ENCODE data around the gene TMUB1.

Gene TMUB1

DNA sequence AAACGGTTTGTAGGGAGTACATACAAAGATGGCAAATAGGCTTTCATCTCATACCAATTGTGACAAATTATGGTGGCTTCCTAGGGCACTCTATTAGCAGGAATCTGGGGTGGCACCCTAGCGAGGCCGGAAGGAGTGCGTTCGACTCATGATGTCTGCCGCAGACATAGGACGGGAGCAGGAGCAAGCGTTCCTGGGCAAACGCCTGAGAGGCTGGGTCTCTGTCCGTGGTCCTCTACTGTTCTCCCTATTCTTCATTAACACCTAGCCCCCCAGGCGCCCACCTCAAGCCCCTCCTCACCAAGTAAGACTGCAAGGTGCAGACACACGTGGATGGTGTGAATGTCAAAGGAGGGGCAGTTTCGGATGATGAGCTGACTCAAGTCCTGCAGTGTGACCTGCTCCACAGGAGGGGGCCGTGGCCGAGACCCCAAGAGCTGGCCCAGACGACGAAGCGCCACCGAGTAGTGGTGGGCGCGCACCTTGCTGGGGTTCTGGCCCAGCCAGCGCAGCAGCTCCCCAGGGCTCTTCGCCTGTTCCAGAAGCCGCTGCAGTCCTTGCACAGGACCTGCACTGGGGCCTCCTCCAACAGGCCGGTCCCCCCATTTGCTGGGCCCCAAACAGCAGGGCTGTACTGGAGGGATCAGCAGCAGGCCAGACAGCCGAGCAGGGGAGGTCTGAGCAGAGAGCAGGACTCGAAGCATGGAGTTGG, 3.9 kb downstream of the TMUB1 start:
- DNase-seq, result no peak
- peak overlapping the region; percentile 71 for H3K4me2 ChIP-seq (ENCODE audit: low read depth, low read length)
- no peak overlapping the region for H3K27ac ChIP-seq (ENCODE audit: low read length)
- no peaks in the 10 kb centered on the region for H3K27me3 ChIP-seq (replicated peaks; ENCODE audit: insufficient read depth, low read length)
- H3K4me3 ChIP-seq (ENCODE audit: low read length), result peak overlapping the region; percentile 84
- TF ChIP-seq, protein P1, sequence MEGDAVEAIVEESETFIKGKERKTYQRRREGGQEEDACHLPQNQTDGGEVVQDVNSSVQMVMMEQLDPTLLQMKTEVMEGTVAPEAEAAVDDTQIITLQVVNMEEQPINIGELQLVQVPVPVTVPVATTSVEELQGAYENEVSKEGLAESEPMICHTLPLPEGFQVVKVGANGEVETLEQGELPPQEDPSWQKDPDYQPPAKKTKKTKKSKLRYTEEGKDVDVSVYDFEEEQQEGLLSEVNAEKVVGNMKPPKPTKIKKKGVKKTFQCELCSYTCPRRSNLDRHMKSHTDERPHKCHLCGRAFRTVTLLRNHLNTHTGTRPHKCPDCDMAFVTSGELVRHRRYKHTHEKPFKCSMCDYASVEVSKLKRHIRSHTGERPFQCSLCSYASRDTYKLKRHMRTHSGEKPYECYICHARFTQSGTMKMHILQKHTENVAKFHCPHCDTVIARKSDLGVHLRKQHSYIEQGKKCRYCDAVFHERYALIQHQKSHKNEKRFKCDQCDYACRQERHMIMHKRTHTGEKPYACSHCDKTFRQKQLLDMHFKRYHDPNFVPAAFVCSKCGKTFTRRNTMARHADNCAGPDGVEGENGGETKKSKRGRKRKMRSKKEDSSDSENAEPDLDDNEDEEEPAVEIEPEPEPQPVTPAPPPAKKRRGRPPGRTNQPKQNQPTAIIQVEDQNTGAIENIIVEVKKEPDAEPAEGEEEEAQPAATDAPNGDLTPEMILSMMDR (IDR thresholded peaks at IDR 0.05; ENCODE audit: low read length), result no peak
- no peak for TF ChIP-seq EZH2phosphoT487 (IDR thresholded peaks at IDR 0.05; ENCODE audit: low read length)
- no peak for TF ChIP-seq EZH2 (optimal IDR thresholded peaks at IDR 0.05; ENCODE audit: low read depth, low read length)
- H3K4me1 ChIP-seq (ENCODE audit: low read length), result peaks cover 19% of the 10 kb centered on the region
- H3F3A ChIP-seq (ENCODE audit: insufficient read depth, low read length), result peaks cover 15% of the 10 kb centered on the region; the same call in 1 of the 2 replicates
- peaks cover 52% of the 10 kb centered on the region for H3K79me2 ChIP-seq (ENCODE audit: low read length)
- H3K9ac ChIP-seq (ENCODE audit: low read length), result peak overlapping the region; percentile 92
- no peak overlapping the region for H2AFZ ChIP-seq (ENCODE audit: low read length)
- no peaks in the 10 kb centered on the region for H4K20me1 ChIP-seq (ENCODE audit: insufficient read depth, low read length)
- no peaks in the 10 kb centered on the region for H3K9me2 ChIP-seq (replicated peaks; ENCODE audit: insufficient read depth, low read length)
- no peaks in the 10 kb centered on the region for H3K9me3 ChIP-seq (replicated peaks; ENCODE audit: insufficient read depth, low read length)
- H3K36me3 ChIP-seq (replicated peaks; ENCODE audit: insufficient read depth, low read length), result peaks cover 3% of the 10 kb centered on the region; the same call in 1 of the 2 replicates

DNA sequence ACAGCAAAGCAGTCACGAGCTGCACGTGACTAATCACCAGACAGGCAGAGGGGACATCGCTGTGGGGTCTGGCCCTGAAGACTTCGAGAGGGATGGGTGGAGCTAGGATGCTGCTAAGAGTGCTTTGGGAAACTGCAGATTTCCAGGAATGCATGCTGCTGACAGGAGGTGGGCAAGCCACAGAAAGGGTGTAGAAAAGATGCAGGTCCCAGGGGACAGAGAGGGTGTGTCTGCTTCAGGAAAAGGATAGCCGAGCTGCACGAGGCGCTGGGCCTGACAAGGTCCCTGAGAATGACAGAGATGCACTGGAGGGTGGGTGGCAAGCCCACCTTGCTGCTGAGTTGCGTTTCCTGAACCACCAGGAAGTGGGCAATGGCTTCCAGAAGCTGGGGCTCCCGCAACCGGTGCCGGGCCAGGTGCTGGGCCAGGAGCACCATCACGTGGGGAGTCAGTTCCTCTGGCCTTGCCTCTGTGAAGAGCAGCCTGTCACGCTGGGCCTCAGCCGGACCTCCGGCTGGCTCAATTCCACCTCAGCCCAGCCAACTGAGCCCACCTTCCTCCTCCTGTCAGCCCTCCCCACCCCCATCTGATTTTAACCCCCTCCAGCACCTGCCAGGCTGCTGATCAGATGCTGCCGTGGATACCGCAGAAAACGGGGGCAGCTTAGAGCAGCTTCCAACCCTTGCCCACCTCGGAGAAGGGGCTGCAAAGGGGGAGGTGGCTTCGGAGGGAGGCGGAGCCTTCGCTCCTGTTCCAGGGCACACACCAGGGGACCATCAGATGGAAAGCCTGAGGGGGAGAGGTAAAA, 4.9 kb downstream of the TMUB1 start:
- Histone ChIP-seq H3K4me3 (ENCODE audit: low read length) (no peak overlapping the region), H3K79me2 (ENCODE audit: low read length) (peaks cover 52% of the 10 kb centered on the region), H3K27ac (ENCODE audit: low read length) (no peak overlapping the region), H3K9ac (ENCODE audit: low read length) (no peak overlapping the region), H4K20me1 (ENCODE audit: insufficient read depth, low read length) (no peaks in the 10 kb centered on the region), H3K27me3 (replicated peaks; ENCODE audit: insufficient read depth, low read length) (no peaks in the 10 kb centered on the region), H3K9me3 (replicated peaks; ENCODE audit: insufficient read depth, low read length) (no peaks in the 10 kb centered on the region), H3K4me2 (ENCODE audit: low read depth, low read length) (no peak overlapping the region), H2AFZ (ENCODE audit: low read length) (no peak overlapping the region), H3K4me1 (ENCODE audit: low read length) (peaks cover 13% of the 10 kb centered on the region), H3K9me2 (replicated peaks; ENCODE audit: insufficient read depth, low read length) (no peaks in the 10 kb centered on the region), H3F3A (ENCODE audit: insufficient read depth, low read length) (peaks cover 15% of the 10 kb centered on the region; the same call in 1 of the 2 replicates), H3K36me3 (replicated peaks; ENCODE audit: insufficient read depth, low read length) (peaks cover 3% of the 10 kb centered on the region; the same call in 1 of the 2 replicates)
- TF ChIP-seq, protein P1 (IDR thresholded peaks at IDR 0.05; ENCODE audit: low read length), result no peak
- TF ChIP-seq EZH2 (optimal IDR thresholded peaks at IDR 0.05; ENCODE audit: low read depth, low read length) (no peak), EZH2phosphoT487 (IDR thresholded peaks at IDR 0.05; ENCODE audit: low read length) (no peak)
- no peak for DNase-seq

DNA sequence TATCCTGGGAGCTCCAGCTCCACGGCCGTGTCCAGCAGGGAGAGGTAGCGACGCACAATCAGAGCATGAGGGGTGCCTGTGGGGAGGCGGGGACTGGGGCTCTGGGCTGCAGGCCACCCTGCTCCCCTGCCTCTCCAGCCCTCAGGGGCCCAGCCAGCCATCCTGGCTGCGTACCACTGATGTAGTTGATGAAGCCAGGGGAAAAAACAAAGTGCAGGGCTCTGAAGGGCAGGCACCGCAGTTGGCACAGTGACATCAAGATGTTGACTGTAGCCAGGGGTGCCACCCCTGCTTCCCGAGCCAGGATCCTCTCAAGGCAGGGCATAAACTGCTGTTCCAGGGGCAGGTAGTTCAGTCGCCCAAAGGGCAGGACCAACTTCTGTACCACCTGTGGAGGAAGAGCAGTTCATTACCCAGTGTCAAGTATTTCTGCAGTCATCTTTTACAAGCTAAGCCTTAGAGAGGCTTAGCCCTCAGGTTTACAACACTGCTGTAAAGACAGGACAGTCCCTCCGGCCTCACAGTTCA, 5.5 kb downstream of the TMUB1 start:
- peaks cover 15% of the 10 kb centered on the region; the same call in 1 of the 2 replicates for H3F3A ChIP-seq (ENCODE audit: insufficient read depth, low read length)
- no peaks in the 10 kb centered on the region for H4K20me1 ChIP-seq (ENCODE audit: insufficient read depth, low read length)
- H3K9me3 ChIP-seq (replicated peaks; ENCODE audit: insufficient read depth, low read length), result no peaks in the 10 kb centered on the region
- H3K36me3 ChIP-seq (replicated peaks; ENCODE audit: insufficient read depth, low read length), result peaks cover 3% of the 10 kb centered on the region; the same call in 1 of the 2 replicates
- peaks cover 47% of the 10 kb centered on the region for H3K79me2 ChIP-seq (ENCODE audit: low read length)
- H3K27ac ChIP-seq (ENCODE audit: low read length), result no peak overlapping the region
- H2AFZ ChIP-seq (ENCODE audit: low read length), result no peak overlapping the region
- no peaks in the 10 kb centered on the region for H3K27me3 ChIP-seq (replicated peaks; ENCODE audit: insufficient read depth, low read length)
- no peak overlapping the region for H3K9ac ChIP-seq (ENCODE audit: low read length)
- no peaks in the 10 kb centered on the region for H3K9me2 ChIP-seq (replicated peaks; ENCODE audit: insufficient read depth, low read length)
- no peak overlapping the region for H3K4me2 ChIP-seq (ENCODE audit: low read depth, low read length)
- H3K4me3 ChIP-seq (ENCODE audit: low read length), result no peak overlapping the region
- TF ChIP-seq EZH2phosphoT487 (IDR thresholded peaks at IDR 0.05; ENCODE audit: low read length) (no peak), EZH2 (optimal IDR thresholded peaks at IDR 0.05; ENCODE audit: low read depth, low read length) (no peak)
- TF ChIP-seq, protein P1 (IDR thresholded peaks at IDR 0.05; ENCODE audit: low read length), result no peak
- DNase-seq, result no peak
- peaks cover 13% of the 10 kb centered on the region for H3K4me1 ChIP-seq (ENCODE audit: low read length)

Data from MM.1S (cell line).